NCI-H1436 treated with DMSO at 0.1 percent for 48 hours (cell line): ENCODE results near the gene TFDP2.
A peak's percentile ranks its signal among the peaks of the same experiment; 100 is the strongest.
"Not testable (repeated sequence)": the region's sequence is repeated elsewhere in the genome, so short reads cannot be mapped to it uniquely, and the experiment has no call there.

Source experiments
- DNase-seq: peaks from one replicate; lab custom pipeline; 2025; lab: John Stamatoyannopoulos, UW

The TFDP2 gene

DNA sequence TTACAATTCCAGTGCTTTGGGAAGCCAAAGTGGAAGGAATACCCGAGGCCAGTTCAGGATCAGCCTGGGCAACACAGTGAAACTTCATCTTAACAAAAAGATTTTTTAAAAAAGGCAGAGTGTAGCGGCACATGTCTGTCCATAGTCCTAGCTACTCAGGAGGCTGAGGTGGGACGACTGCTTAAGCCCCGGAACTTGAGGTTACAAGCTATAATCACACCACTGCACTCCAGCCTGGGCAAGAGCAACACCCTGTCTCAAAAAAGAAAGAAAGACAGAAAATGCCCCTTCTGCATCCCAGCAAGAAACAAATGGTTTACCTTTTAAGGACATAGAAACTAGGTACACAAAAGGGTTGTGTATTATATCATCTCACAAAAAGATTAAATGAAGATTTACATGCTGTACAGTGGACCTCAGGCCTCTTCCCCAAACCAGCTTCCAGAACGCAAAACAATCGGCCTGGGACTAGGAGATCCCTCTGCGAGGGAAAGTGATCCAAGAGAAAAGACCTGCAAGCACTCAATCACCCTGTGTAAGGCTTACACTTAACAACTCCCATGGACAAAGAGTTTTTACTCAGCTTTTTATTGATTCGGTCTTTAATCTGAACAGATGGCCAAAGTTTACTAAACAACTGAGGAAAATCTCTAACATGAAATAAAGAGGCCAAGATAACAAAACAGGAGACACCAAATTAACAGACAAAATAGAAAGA lies 21.2 kb downstream of the TFDP2 start:
- no peak for DNase-seq

DNA sequence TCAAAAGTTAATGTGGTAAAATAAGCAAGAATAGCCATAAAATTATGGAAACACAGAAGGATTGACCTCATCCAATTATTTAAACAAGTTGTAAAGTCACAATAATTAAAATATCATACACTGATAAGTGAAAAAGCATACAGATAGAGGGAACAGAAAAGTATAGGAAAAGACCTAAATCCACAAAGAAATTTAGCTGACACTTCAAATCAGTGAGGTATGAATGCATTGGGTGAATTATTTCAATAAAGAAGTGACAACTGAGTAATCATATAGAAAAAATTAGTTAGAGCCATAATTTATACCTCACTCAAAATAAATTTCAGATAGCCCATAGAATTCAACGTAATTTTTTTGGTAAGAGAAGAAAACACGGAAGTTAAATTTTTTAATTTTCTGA lies 25.1 kb downstream of the TFDP2 start:
- no peak for DNase-seq

DNA sequence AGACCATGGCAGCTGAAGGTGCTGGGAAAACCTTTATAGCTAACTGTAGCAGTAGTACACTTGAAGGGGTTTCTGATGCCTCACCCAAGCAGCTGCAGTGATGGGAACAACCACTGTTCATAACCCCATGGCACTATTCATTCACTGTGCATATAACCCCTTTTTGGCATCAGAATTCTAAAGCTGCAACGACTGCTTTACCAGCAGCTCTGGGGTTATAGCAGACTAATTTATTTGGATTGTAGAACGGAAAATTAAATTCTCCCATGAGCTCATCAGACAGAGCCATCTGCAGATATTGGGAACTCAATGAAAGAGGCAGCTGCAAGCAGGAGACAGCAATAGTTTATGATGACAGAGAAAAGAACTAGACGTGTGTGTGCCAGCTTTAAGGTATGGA lies 28.6 kb downstream of the TFDP2 start:
- no peak for DNase-seq

DNA sequence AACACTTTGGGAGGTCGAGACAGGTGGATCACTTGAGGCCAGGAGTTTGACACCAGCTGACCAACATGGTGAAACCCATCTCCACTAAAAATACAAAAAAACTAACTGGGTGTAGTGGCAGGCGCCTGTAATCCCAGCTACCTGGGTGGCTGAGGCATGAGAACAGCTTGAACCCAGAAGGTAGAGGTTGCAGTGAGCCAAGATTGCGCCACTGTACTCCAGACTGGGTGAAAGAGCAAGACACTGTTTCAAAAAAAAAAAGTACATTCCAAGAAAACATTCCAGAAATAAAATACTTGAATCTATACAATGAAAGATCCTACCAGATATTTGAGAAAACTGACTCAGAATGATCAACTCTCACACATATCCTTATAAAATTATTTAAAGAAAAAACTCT lies 30.4 kb downstream of the TFDP2 start:
- DNase-seq: no peak

DNA sequence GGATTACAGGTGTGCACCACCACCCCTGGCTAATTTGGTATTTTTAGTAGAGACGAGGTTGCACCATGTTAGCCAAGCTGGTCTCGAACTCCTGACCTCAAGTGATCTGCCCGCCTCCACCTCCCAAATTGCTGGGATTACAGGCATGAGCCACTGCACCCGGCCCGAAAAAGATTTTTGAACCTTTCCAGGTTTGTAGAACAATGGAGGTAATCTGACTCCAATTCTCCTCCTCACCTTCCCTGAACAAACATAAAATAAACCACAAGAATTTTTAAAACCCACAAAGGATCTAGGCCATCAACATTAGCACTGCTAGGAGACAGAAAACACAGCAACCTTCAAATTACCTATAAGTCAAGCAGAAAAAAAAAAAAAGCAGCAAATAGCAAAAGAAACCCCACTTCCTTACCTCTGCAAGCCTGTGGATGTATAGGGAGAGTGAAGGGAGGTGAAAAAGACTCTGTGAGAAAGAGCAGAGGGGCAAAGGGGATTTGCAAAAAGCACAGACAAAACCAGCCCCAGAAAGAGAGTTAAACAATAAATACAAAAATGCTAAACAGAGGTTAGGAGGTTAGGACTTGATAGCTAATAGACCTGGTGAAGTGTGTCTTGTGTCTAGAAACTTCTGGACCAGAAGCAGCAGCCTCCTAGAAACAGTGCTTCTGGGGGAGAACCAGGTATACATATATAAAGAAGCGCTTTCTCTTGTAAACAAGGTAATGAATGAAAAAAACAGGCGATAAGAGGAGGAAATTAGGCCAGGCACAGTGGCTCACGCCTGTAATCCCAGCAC lies 32.1 kb downstream of the TFDP2 start:
- DNase-seq: peak; percentile 9

DNA sequence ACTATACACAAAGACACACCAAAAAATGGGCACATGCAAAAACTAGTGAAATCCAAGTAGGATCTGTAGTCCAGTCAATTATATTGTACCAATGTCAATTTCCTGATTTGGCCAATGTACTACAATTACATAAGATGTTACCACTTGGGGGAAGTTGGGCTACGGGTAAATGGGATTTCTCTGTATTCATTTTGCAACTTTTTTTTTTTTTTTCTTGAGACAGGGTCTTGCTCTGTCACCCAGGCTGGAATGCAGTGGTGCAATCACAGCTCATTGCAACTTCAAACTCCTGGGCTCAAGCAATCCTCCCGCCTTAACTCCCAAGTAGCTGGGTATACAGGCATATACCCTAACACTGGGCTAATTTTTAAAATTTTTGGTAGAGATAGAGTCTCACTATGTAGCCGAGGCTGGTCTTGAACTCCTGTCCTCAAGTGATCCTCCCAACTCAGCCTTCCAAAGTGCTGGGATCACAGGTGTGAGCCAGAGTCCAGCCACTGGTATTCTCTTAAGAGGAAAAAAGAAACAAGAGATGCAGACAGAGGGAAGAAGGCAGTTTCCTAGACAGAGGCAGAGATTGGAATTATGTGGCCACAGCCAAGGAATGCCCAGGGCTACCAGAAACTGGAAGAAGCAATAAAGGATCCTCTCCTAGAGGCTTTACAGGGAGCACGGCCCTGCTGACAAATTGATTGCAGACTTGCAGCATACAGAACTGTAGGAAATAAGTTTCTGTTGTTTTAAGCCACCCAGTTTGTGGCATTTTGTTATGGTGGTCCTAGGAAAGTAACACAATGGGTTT lies 33.3 kb downstream of the TFDP2 start:
- DNase-seq: no peak

DNA sequence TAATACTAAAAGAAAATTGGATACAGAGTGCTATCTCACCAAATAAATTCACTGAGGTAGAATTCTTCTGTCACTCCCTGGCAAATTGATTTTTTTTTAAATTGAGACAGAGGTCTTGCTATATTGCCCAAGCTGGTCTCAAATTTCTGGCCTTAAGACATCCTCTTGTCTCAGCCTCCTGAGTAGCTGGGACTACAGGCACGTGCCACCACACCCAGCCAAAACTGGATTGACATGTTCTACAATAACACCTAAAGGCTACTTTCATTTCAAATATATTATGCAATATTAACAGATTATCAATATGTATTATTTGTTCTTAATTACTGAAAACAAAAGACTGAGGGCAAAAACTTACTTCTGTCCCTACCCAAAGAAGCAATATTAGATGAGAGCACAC lies 36.7 kb downstream of the TFDP2 start:
- no peak for DNase-seq

DNA sequence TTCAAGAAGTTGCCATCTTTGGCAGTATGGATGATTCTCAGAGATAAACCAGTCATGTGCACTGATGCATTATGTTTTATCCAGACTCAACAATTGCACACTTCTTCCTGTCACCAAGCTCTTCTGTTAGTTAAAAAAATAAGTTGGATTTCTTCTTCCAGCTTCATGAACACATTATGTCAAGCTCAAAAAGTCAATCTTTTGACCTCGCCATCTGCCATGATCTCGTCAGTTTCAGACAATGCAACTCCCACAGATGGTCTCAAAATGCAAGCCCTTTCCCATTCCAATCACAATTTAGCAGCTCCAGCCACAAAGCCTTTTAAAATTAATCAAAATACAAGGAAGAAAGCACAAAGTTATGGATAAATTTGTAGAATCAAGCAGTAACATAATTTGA lies 42.8 kb downstream of the TFDP2 start:
- no peak for DNase-seq

DNA sequence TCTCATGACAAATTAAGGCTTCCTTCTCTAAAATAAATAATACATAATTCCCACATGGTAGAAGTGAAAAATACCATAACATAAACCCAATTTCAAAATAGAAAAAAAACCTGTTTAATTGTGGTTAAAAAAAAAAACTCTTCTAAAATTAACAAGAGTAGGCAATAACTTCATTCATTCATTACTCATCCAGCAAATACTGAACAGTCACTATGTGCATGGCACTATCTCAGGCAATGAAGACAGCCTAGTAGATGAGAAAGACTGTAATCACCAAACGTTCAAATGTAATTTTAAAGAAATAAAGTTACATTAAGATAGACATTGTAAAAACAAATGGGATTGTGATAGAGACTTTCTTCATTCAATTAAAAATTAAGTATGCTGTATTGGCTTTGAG lies 43.4 kb downstream of the TFDP2 start:
- DNase-seq: no peak

DNA sequence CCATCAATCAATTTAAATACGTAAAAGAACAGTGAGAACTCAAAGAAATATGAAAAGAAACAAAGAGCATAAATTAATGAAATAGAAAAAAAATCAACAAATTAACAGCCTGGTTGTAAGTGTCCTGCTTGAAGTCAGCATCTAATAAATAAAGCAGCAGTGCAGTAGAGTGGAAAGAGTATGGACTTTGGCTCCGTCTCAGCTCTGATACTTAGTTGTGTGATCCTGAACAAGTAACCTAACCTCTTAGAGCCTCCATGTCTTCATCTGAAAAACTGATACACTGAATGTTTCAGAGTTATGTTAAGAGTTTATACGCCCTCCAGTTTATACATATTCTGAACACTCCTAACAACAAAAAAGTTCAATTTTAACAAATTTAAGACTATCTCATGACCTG lies 44.6 kb downstream of the TFDP2 start:
- DNase-seq: no peak

DNA sequence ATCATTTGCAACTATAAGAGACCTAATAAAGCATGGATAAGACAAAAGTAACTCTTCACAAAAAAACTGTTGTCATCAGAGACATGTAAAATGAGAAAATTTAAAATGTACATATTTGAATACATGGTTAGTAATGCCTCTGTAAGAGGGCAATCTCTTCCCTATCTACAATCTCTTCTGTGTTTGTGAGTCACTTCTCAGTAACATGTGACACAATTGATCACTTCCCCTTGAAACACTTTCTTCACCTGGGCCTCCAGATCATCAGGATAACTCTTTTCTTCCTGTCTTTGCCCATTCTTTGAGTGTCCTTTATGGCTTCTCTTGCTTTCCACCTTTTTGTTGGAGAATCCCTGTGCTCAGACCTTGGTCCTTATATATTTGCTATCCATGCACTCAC lies 50.4 kb downstream of the TFDP2 start:
- DNase-seq: no peak

DNA sequence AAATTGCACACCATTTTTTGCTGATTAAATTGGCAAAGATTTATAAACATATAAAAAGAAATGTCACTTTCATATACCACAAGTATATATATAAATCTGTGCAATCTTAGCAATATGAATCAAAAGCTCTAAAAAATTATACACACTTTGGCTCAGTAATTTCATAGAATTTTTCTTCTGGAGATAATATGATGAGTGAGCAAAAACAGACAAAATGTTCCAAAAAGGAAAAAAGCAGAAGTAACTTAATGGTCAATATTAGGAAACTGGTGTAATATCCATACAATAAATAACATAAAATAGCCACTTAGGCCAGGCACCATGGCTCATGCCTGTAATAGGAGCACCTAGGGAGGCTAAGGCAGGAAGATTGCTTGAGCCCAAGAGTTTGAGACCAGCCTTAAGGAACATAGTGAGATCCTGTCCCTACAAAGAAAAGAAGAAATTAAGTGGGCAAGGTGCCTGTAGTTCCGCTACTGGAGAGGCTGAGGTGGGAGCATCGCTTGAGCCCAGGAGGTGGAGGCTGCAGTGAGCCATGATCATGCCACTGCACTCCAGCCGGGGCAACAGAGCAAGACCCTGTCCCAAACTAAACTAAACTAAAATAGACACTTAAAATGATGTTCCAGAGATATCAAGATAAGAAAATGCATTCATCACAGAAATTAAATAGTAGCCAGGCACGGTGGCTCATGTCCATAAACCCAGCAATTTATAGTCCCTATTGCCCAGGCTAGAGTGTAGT lies 52.1 kb downstream of the TFDP2 start:
- DNase-seq: no peak

DNA sequence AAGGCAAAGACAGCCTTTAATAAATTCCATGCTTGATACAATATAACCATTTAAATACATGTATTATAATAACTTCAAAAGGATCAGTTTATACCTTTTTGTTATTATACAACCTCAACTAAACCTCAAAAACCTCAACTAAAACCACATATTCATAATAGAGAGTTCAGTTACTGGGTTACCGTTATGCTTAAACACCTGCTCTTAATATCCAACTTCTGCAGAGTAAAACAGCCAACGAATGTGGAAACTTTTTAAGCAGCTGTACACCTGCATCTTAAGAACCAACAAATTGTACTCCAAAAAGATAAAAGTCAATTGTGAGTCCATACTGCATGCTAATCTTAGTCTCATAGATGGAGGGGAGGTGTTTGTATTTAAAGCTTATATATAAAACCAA lies 53.5 kb downstream of the TFDP2 start:
- DNase-seq: no peak

DNA sequence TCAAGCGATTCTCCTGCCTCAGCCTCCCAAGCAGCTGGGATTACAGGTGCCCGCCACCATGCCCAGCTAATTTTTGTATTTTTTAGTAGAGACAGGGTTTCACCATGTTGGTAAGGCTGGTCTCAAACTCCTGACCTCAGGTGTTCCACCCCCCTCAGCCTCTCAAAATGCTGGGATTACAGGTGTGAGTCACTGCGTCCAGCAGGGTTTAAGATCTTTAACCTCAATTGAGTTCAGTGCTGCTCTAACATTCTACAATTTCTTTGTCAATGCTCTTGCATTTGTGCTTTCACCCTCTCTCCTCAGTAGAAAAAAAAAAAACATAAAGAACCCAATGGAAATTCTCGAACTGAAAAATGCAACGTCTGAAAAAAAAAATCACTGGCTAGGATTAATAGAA lies 60.4 kb downstream of the TFDP2 start:
- not testable (repeated sequence) for DNase-seq

DNA sequence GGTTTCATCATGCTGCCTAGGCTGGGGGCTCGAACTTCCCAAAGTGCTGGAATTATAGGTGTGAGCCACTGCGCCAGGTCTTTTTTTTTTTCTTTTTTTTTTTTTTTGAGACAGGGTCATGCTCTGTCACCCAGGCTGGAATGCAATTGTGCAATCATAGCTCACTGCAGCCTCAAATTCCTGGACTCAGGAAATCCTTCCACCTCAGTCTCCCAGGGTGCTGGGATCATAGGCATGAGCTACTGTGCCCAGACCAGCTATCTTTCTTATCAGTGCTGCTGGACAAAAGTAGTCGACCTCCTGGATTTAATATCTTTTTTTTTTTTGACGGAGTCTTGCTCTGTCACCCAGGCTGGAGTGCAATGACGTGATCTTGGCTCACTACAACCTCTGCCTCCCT lies 60.8 kb downstream of the TFDP2 start:
- no peak for DNase-seq

DNA sequence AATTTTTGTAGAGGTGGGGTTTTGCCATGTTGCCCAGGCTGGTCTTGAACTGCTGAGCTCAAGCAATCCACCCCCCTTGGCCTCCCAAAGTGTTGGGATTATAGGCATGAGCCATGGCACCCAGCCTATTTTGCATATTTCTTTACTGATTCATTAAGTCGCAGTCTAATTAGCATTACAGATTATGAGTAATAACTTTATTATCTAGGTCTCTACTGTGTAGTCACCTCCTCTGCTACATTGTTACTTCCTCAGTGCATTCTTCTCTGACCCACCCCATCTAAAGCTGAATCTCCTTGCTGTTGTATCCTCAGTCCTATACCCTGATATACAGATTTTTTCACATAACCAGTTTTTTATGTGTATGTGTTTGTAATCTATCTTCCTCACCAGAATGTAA lies 61.7 kb downstream of the TFDP2 start:
- DNase-seq: no peak

DNA sequence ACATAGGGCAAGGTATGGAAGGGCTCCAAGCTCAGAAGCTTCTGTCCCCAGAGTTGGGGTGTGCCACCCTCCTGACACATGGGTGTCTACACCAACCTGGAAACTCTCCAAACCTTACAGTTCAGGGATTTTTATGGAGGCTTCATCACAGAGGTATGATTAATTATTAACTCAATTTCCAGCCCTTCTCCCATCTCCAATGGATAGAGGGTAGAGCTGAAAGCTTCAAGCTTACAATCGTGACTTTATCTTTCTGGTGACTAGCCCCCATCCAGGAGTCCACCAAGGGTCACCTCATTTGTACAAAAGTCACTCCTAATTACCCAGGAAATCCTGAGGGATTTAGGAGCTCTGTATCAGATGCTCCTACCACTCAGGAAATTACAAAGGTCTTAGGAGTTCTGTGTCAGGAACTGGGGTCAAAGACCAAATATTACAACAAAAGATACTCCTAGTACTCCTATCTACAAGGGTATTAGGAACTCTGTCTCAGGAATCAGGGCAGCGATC lies 62.7 kb downstream of the TFDP2 start:
- DNase-seq: no peak

DNA sequence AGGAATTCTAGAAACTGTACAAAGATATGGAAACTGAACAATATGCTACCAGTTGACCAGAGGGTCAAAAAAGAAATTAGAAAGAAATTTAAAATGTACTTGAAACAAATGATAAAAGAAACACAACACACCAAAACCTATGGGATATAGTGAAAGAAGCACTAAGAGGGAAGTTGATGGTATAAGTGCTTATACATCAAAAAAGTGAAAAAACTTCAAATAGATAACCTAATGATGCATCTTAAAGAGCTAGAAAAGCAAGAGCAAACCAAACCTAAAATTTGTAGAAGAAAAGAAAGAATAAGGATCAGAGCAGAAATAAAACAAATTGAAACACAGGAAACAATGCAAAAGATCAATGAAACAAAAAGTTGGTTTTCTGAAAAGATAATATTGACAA lies 68.2 kb downstream of the TFDP2 start:
- no peak for DNase-seq

DNA sequence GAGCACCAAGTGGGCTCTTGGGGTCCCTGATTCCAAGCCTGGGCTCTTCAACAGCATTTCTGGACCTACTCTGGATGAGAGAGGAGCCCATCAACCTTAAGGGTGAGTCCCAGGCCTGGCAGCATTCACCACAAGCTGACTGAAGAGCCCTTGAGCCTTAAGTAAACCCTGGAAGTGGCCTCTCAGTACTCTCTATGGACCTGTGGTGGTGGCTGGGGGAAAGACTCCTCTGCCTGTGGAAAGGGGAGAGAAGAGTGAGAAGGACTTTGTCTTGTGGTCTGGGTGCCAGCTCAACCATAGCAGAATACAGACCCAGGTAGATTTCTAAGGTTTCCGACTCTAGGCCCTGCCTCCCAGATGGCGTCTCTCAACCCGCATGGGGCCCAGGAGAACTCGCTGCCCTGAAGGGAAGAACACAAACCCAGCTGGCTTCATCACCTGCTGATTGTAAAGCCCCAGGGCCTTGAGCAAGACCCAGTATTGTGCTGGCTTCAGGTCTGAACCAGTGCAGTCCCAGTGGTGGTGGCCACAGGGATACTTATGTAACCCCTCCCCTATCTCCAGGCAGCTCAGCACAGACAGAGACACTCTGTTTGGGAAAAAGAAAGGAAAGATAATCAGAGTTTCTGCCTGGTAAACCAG lies 71.4 kb downstream of the TFDP2 start:
- no peak for DNase-seq

DNA sequence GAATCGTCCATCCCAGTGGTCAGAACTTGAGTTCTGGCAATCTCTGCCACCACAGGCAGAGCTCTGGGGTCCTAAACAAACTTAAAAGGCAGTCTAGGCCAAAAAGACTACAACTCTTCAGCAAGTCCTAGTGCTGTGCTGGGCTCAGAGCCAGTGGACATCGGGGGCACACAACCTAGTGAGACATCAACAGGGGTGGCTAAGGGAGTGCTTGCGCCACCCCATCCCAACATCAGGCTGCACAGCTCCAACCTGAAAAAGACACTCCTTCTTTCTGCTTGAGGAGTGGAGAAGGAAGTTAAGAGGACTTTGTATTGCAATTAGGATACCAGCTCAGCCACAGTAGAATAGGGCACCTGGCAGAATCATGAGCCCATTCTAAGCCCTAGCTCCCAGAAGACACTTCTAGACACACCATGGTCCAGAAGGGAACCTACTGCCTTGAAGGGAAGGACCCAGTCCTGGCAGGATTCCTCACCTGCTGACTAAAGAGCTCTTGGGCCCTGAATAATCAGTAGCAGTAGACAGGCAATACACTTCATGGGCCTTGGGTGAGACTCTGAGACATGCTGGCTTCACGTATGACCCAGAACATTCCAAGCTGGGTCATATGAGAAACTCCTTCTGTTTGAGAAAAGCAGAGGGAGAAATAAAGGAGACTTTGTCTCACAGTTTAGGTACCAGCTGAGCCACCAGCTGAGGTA lies 72.0 kb downstream of the TFDP2 start:
- DNase-seq: no peak

DNA sequence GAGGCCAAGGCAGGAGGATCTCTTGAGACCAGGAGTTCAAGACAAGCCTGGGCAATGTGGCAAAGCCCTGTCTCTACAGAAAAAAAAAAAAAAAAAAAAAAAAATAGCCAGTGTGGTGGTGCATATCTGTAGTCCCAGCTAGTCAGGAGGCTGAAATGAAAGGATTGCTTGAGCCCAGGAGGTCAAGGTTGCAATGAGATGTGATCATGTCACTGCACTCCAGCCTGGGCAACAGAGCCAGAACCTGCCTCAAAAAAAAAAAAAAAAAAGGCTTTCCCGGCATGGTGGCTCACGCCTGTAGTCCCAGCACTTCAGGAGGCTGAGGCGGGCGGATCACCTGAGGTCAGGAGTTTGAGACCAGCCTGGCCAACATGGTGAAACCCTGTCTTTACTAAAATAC lies 73.7 kb downstream of the TFDP2 start:
- not testable (repeated sequence) for DNase-seq
